Stimulated activated CD8-positive, alpha-beta memory T cell treated with anti-CD3 and anti-CD28 coated beads, Interleukin-7, amount 100 ng/mL, for 1 hour (primary cell): ENCODE measurements around the gene OLFML3.
"Not testable (repeated sequence)": the region's sequence is repeated elsewhere in the genome, so short reads cannot be mapped to it uniquely, and the experiment has no call there.

Source experiments
- DNase-seq, 2 donors: peaks; one replicate each; pipeline ENCODE4 v3.0.0-alpha.2; 2020; ENCODE audit warnings: low read depth in 2 of 2

Gene OLFML3

GRCh38 chr1:113991467-113991997, 12.3 kb downstream of the OLFML3 start:
- DNase-seq = no peak

- DNase-seq = no peak
Measured at GRCh38 chr1:113993072-113993471, 13.8 kb downstream of the OLFML3 start.

GRCh38 chr1:113993766-113994165, 14.5 kb downstream of the OLFML3 start:
- no peak for DNase-seq

- no peak for DNase-seq
Measured at GRCh38 chr1:113995382-113995781, 16.1 kb downstream of the OLFML3 start.

GRCh38 chr1:113998361-113998760, 19.1 kb downstream of the OLFML3 start:
- DNase-seq = no peak

- no peak for DNase-seq
Measured at GRCh38 chr1:113999233-113999632, 20.0 kb downstream of the OLFML3 start.

- DNase-seq = no peak
Measured at GRCh38 chr1:113999799-114000198, 20.5 kb downstream of the OLFML3 start.

GRCh38 chr1:114000406-114000805, 21.1 kb downstream of the OLFML3 start:
- DNase-seq = no peak

- DNase-seq = no peak
Measured at GRCh38 chr1:114002492-114003239, 23.4 kb downstream of the OLFML3 start.

GRCh38 chr1:114003431-114003830, 24.2 kb downstream of the OLFML3 start:
- DNase-seq = no peak

GRCh38 chr1:114006825-114007224, 27.6 kb downstream of the OLFML3 start:
- DNase-seq = not testable (repeated sequence)

- no peak for DNase-seq
Measured at GRCh38 chr1:114008480-114008941, 29.2 kb downstream of the OLFML3 start.

GRCh38 chr1:114008993-114009392, 29.7 kb downstream of the OLFML3 start:
- DNase-seq = no peak

GRCh38 chr1:114009393-114009792, 30.1 kb downstream of the OLFML3 start:
- no peak for DNase-seq

- DNase-seq = no peak
Measured at GRCh38 chr1:114010433-114011184, 31.3 kb downstream of the OLFML3 start.

GRCh38 chr1:114011796-114012195, 32.5 kb downstream of the OLFML3 start:
- no peak for DNase-seq

GRCh38 chr1:114015075-114015474, 35.8 kb downstream of the OLFML3 start:
- DNase-seq = no peak

GRCh38 chr1:114019724-114020123, 40.5 kb downstream of the OLFML3 start:
- DNase-seq = not testable (repeated sequence)

GRCh38 chr1:114021665-114022099, 42.4 kb downstream of the OLFML3 start:
- no peak for DNase-seq

GRCh38 chr1:114022877-114023276, 43.6 kb downstream of the OLFML3 start:
- no peak for DNase-seq

GRCh38 chr1:114023377-114023776, 44.1 kb downstream of the OLFML3 start:
- DNase-seq = no peak

- no peak for DNase-seq
Measured at GRCh38 chr1:114024049-114024448, 44.8 kb downstream of the OLFML3 start.
